CD4-positive, alpha-beta T cell treated with Interleukin-4 for 1 hour (primary cell): ENCODE data around the gene TRAF2.

Experiments
- DNase-seq, 2 donors: peaks; one replicate each; pipeline ENCODE4 v3.0.0-alpha.2; 2020 to 2022

The TRAF2 gene

GRCh38 chr9:136964833-136965422, 78.6 kb downstream of the TRAF2 start:
- DNase-seq: no peak

DNA sequence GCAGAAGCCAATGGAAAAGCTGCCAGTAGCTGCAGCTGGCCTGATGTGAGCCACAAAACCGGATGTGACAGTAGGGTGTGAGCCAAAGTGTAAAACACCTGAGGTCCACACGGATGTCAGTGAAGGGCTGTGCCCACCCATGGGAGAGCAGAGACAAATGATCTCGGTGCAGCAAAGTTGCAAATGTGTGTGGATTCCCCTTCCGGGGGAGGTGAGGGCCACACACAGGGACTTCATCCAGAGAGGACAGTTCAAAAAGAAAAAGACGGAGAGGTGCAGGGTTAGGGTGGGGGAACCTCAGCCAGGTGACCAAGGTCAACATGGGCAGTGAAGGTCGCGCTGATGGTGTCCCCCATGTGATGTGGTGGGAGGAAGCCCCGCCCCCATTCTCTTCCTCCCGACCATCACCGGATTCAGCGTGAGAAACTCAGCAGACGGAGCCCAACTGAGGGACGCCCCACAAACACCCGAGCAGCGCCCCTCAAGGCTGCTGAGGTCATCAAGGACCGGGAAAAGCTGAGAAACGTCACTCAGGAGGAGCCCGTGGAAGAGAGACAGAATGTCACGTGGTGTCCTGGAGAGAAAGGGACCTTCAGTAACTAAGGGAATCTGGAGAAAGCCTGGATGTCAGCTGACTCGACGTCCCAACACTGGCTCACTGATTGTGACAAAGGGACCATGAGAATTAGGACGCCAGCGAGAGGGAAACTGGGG, 79.6 kb downstream of the TRAF2 start:
- peak; percentile 49 to 74 for DNase-seq

DNA sequence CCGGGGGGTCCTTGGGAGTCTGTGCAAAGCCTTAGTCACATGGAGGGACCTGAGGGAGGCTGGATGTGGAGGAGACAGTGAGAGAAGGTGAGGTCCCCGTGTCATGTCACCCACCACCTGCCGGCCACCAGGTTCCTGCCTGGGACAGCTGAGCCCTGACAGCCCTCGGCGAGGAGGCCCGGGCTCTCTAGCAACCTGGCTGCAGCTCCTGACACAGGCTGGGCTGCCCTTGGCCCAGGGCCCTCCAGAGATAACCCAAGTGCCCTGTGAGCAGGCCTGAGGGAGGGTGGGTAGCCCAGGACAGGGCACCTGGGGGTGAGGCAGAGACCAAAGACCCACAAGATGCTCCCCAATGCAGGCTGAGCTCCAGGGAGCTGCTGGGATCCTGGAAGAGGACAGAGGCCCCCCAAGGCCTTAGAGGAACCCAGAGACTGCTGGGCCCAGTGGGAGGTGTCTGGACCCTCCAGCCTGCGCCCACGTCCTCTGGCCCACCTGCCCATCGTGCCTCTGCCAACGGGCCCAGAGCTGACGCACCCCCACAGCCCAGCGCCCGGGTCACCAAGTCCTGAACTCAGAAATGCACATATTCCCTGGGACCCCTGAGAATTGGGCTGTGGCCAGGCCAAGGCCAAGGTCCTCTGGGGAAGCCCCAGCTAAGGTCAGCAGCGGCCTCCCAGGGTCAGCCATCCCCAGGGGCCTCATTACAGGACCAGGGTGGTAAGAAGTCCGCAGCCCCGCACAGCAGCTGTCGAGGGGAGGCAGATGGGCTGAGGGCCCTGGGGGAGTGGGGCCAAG, 82.2 kb downstream of the TRAF2 start:
- no peak for DNase-seq

- DNase-seq: no peak
These were observed 82.8 kb downstream of the TRAF2 start for GRCh38 chr9:136969150-136969549.

DNA sequence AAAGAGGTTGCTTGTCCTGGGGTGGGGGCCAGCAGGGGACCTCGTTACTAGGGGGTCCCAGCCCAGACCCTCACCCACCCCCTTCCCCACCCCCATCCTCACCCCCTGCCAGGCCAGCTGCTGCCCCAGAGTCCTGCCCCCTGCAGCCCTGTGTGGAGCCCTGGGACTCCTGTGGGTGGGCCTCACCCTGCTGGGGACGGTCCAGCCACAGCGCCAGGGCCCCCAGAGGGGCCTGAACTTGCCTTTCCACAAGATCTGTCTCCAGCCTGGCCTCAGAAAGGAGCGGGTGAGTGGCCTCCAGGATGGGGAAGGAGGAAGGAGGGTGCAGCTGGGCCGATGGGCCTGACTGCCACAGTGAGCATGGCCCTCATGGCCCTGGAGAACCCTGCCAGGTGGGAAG, 83.5 kb downstream of the TRAF2 start:
- DNase-seq: no peak

GRCh38 chr9:136970361-136970760, 84.0 kb downstream of the TRAF2 start:
- DNase-seq: no peak

DNA sequence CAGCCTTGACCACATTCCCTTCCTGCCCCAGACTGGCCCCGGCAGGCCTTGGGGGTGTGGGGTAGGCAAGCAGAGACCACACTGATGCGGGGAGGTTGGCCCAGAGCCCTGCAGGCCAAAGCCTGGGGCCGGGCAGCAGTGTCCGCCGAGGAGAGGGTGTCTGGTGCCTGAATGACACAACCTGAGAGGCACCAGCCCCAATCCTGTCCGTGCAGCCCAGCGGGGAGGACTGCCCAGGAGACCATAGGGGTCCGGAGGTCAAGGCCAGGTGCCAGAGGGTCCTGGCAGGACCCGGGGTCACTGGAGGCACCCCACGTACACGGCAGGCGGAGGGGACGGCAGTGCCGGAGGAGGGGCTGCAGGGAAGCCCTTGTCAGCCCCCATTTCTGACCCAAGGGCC, 85.4 kb downstream of the TRAF2 start:
- DNase-seq: no peak

- DNase-seq: no peak
These were observed 86.0 kb downstream of the TRAF2 start for GRCh38 chr9:136972335-136972734.

- DNase-seq: no peak
These were observed 86.4 kb downstream of the TRAF2 start for GRCh38 chr9:136972743-136973142.

GRCh38 chr9:136973618-136974617, 87.6 kb downstream of the TRAF2 start:
- no peak for DNase-seq

GRCh38 chr9:136974817-136975535, 88.7 kb downstream of the TRAF2 start:
- DNase-seq: no peak

DNA sequence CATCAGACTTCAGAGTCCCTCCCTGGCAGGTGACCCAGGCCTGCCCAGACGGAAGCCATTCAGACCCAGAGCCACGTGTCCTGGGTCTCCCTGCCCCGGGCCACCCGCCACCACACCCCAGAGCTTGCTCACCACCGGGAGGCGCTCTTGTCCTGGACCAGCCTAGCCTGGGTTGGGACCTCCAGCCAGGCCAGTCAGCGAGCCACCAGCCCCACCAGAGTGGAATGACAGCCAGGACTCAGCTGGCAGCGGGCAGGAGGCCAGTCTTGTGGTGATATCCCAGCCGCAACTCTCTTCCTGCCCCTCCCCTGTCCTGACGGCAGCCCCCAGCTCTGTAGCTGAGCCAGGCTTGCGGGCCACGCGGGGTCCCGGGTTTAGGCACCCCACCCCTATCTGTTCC, 89.3 kb downstream of the TRAF2 start:
- peak; percentile 41 to 42 for DNase-seq
